GM19193 (cell line): ENCODE data around the gene MARCKS.

Experiments used
- POLR2A ChIP-seq: IDR thresholded peaks from 4 replicates; pipeline ENCODE4 v1.6.1; 2011; ENCODE audit not compliant: insufficient read depth, insufficient read length; ENCODE audit errors: extremely low read depth

MARCKS gene

DNA sequence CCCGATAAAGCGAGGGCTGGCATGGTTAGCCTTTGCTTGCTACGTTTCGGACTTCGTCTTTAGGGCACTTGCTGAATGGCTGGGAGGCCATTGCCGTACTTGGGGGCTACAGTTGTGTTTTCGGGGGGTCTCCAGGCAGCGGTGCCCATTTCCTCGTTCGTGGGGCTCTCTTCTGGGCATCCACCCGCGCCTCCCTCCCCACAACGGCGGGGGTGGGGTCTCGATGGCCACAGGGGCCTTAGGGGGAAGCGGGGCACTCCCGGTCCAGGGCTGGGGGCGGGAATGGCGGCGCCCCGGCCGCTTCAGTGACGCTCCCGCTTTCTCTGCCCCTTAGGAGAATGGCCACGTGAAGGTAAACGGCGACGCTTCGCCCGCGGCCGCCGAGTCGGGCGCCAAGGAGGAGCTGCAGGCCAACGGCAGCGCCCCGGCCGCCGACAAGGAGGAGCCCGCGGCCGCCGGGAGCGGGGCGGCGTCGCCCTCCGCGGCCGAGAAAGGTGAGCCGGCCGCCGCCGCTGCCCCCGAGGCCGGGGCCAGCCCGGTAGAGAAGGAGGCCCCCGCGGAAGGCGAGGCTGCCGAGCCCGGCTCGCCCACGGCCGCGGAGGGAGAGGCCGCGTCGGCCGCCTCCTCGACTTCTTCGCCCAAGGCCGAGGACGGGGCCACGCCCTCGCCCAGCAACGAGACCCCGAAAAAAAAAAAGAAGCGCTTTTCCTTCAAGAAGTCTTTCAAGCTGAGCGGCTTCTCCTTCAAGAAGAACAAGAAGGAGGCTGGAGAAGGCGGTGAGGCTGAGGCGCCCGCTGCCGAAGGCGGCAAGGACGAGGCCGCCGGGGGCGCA lies 2.4 kb downstream of the MARCKS start:
- TF ChIP-seq POLR2A: no peak

GRCh38 chr6:113860181-113860955 lies 3.2 kb downstream of the MARCKS start:
- no peak for TF ChIP-seq POLR2A

DNA sequence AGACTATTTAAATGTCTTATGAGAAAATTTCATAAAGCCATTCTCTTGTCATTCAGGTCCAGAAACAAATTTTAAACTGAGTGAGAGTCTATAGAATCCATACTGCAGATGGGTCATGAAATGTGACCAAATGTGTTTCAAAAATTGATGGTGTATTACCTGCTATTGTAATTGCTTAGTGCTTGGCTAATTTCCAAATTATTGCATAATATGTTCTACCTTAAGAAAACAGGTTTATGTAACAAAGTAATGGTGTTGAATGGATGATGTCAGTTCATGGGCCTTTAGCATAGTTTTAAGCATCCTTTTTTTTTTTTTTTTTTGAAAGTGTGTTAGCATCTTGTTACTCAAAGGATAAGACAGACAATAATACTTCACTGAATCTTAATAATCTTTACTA lies 5.0 kb downstream of the MARCKS start:
- TF ChIP-seq POLR2A: no peak

DNA sequence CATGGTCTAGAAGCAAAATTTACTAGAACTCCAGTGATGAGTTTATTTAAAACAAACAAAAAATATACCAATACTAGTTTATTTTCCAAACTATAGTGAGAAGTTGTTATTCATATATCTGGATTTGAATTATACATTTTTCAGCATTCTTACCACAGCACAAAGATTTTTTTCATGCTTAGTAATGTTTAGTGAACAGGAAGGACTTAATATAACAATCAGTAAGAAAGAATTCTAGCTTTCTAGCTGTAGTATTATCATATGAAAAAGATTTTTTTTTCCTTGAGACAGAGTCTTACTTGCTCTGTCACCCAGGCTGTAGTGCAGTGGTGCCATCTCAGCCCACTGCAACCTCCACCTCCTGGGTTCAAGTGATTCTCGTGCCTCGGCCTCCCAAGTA lies 13.8 kb downstream of the MARCKS start:
- TF ChIP-seq POLR2A: no peak

DNA sequence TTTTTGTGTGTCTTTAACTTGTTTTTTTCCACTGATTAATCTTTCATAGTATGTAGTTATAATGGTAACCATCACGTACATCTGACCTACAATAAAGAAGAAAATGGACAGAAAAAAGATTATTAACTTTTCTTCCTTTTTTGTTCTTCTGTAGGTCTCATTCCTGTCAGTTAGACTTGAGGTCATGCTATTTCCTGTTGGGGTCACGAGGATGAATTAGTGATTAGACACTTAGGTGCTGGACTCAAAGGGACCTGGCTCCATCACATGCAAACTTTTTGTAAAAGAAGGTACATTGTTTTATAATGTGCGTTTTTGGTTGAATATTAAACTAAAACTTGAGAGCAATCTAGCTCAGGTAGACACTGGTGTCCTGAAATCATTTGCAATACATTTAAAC lies 14.8 kb downstream of the MARCKS start:
- TF ChIP-seq POLR2A: no peak

DNA sequence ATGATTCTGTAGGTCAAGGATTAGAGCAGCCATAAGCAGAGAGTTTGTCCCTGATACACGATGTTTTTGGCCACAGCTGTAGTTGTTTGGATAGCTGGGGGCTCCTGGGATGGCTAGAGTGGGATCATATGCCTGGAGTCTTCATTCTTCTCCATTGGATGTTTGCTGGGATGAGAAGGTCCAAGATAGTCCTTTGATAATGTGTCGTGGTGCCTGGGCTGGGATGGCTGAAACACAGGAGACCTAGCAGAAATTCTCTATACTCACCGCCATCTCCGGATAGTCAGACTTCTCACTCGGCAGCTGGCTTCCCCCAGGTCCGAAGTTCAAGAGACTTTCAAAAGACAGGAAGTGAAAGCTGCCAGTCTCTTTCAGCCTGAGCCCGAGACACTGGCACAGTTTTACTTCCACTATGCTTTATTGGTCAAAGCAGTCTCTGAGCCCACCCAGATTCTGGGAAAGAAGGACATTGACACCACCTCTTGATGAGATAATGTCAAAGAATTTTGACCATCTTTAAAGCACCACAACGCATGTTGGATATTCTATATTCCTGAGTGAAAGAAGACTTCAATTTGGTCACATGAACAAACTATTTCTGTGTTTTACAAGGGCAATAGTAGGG lies 16.0 kb downstream of the MARCKS start:
- TF ChIP-seq POLR2A: peak; percentile 39

- TF ChIP-seq POLR2A: no peak
Measured at GRCh38 chr6:113875470-113875869, 18.3 kb downstream of the MARCKS start.

GRCh38 chr6:113876695-113877094 lies 19.6 kb downstream of the MARCKS start:
- TF ChIP-seq POLR2A: no peak

DNA sequence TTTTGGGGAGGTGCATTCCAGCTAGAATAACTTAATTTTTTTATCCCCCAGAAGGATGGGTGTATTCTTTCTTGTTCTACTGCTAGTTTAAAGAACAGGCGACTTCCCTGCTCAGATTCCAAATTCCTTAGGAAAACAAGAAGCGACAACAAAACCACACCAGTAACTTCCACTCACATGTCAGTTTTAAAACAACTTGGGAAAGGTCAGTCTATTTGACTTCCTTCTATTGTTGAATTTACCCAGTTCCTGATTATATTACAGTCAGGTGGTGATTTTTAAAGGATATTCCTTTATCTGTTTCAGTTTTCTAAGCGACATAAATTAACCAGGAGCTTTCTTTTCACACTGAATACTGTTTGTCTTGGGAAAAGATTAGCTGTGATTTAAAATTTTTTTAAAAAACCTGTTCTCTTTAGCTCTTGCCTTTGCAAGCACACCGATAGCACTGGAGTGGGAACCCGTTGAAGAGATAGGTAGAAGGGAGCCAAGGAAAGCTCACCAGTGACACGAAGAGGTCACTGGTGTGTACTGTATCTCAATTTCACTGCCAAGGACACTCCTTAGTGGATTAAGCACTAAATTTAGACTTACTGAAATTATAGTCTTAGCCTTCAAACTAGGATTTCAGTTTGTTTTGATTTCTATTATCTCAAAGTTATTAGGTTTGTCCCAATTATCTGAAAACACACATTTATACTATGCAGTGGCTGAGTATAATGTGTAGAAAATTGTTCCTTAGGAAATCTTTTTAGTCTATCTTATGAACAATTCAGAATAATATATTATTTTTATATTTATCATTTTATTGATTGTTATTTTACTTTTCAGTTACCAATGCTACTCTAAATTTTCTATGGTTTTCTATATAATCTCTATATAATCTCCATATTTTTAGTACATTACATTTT lies 22.3 kb downstream of the MARCKS start:
- no peak for TF ChIP-seq POLR2A

GRCh38 chr6:113881478-113881980 lies 24.4 kb downstream of the MARCKS start:
- no peak for TF ChIP-seq POLR2A

DNA sequence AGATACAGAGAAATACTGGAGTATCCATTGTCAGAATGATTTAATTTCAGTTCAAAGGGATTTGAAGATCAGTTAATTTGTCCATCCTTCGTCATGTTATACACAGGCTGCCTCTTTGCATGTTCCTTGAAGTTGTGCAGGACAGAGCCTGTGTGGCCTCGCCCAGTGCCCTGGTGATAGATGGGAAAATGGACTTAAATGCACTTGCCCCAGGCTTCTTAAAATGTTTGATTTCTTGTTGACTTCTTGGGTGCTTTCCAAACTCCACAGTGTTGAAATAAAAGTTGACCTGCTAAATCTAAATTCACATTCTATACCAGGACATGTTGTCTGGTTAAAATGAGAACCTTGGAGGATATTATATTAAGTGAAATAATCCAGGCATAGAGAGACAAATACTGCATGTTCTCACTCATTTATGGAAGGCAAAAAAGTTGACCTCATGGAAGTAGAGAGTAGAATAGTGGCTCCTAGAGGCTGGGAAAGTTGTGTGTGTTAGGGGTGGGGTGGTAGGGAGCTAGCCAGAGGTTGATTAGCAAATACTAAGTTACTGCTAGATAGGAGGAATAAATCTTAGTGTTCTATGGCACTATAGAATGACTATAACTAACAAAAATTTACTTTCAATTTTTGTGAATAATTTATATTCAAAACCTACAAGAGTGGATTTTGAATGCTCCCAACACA lies 25.3 kb downstream of the MARCKS start:
- TF ChIP-seq POLR2A: no peak

DNA sequence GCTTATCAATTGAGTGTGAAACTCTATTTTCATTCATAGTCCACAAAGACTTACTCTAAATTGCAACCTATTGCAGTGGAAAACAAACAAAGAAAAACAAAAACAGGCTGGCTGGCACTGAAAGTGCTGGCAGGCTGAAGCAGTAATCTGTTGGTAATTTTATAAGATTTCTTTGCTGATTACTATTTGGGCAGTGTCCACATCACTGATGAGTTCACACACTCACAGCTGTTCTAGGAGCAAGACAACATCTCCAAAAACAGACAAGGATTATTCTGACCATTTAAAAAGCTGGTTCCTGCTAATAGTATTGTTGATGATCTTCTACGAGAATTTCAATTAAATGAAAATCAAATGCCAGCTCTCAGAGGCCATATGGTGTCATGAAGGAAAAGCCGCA lies 26.9 kb downstream of the MARCKS start:
- no peak for TF ChIP-seq POLR2A

DNA sequence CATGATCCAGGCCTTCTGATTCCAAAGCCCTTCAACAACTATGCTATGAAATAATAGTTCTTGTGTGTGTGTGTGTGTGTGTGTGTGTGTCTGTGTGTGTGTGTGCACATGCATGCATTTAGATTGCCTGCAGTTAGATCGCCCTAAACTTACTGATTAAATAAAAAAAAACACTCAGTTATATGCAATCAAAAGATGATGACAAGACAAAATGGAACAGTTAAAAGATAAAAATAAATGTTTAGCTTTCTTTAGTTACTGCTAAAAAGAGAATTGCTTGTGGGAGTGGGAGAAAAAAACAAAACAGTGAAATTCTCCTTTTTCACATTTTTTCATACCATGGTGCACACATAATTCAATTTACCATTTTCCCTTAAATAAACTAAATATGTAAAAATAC lies 29.4 kb downstream of the MARCKS start:
- TF ChIP-seq POLR2A: no peak

DNA sequence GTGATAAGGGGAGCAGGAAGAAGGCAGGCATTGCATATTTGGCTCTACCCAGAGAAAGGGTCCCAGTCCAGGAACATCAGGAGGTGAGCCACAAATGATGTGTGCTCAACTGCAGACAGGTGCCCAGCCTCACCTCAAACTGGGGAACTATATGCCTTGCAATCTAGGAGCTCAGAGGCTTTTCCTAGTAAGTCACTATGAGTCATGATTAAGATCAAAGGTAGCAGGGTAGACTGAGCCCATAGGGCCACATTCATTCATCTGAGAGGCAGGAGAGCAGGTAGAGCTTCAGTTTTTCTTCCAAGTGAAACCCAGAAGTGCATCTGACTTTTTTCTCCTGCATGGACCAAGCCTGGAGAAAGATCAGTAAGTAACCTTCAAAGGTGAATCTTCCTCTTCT lies 31.3 kb downstream of the MARCKS start:
- TF ChIP-seq POLR2A: no peak
